ENCODE results near the gene NPFF. TPM values are rescaled to one million over a fixed set of nuclear protein-coding genes. Genes with fewer than 3 reads are reported as not detected.
A peak's percentile ranks its signal among the peaks of the same experiment; 100 is the strongest.

The NPFF gene
- total and polyA plus RNA-seq, 2 donors: not detected

GRCh38 chr12:53496752-53497032, 10.6 kb downstream of the NPFF start:
- WGBS: 73% methylated on average over 1 of the region's 1 CpG
- no peaks in the 10 kb centered on the region for H3K36me3 ChIP-seq (ENCODE audit: insufficient read depth)
- H3K4me1 ChIP-seq (ENCODE audit: insufficient read depth): no peaks in the 10 kb centered on the region
- DNase-seq (ENCODE audit: extremely low spot score): no peak
- peak overlapping the region; percentile 41 for H3K27ac ChIP-seq (ENCODE audit: low read depth)
- H3K4me3 ChIP-seq (ENCODE audit: low read depth, low read length): no peak overlapping the region

GRCh38 chr12:53495903-53496751, 11.2 kb downstream of the NPFF start:
- DNase-seq (ENCODE audit: extremely low spot score): no peak
- Histone ChIP-seq H3K36me3 (ENCODE audit: insufficient read depth) (no peaks in the 10 kb centered on the region), H3K27ac (ENCODE audit: low read depth) (no peak overlapping the region), H3K4me3 (ENCODE audit: low read depth, low read length) (no peak overlapping the region), H3K4me1 (ENCODE audit: insufficient read depth) (no peaks in the 10 kb centered on the region)
- 30% methylated on average over 5 of the region's 5 CpGs for WGBS

- no peak for DNase-seq (ENCODE audit: extremely low spot score)
- no peaks in the 10 kb centered on the region for H3K4me1 ChIP-seq (ENCODE audit: insufficient read depth)
- 29% methylated on average over 11 of the region's 11 CpGs for WGBS
These were observed 13.5 kb downstream of the NPFF start for GRCh38 chr12:53493610-53494391.

GRCh38 chr12:53492830-53493609, 14.3 kb downstream of the NPFF start:
- DNase-seq (ENCODE audit: extremely low spot score): peak; percentile 82
- H3K36me3 ChIP-seq (ENCODE audit: insufficient read depth): no peaks in the 10 kb centered on the region
- no peaks in the 10 kb centered on the region for H3K4me1 ChIP-seq (ENCODE audit: insufficient read depth)
- peak overlapping the region; percentile 86 for H3K27ac ChIP-seq (ENCODE audit: low read depth)
- H3K4me3 ChIP-seq (ENCODE audit: low read depth, low read length): peak overlapping the region; percentile 57
- 1% methylated on average over 52 of the region's 52 CpGs for WGBS

More at GRCh38 chr12:53493610-53494391, 13.5 kb downstream of the NPFF start:
- Histone ChIP-seq H3K4me3 (ENCODE audit: low read depth, low read length) (peak overlapping the region; percentile 57), H3K27ac (ENCODE audit: low read depth) (peak overlapping the region; percentile 57), H3K36me3 (ENCODE audit: insufficient read depth) (no peaks in the 10 kb centered on the region)

GRCh38 chr12:53492188-53492587, 15.1 kb downstream of the NPFF start:
- Histone ChIP-seq H3K36me3 (ENCODE audit: insufficient read depth) (no peaks in the 10 kb centered on the region), H3K27ac (ENCODE audit: low read depth) (no peak overlapping the region), H3K4me3 (ENCODE audit: low read depth, low read length) (peak overlapping the region; percentile 57), H3K4me1 (ENCODE audit: insufficient read depth) (no peaks in the 10 kb centered on the region)
- no peak for DNase-seq (ENCODE audit: extremely low spot score)
- WGBS: 33% methylated on average over 20 of the region's 20 CpGs

- Histone ChIP-seq H3K36me3 (ENCODE audit: insufficient read depth) (peaks cover 2% of the 10 kb centered on the region), H3K4me1 (ENCODE audit: insufficient read depth) (no peaks in the 10 kb centered on the region), H3K4me3 (ENCODE audit: low read depth, low read length) (no peak overlapping the region), H3K27ac (ENCODE audit: low read depth) (no peak overlapping the region)
- DNase-seq (ENCODE audit: extremely low spot score): no peak
- WGBS: 91% methylated on average over 5 of the region's 5 CpGs
These were observed 17.9 kb downstream of the NPFF start for GRCh38 chr12:53489242-53489864.

GRCh38 chr12:53486736-53487487, 20.4 kb downstream of the NPFF start:
- Histone ChIP-seq H3K4me3 (ENCODE audit: low read depth, low read length) (no peak overlapping the region), H3K27ac (ENCODE audit: low read depth) (no peak overlapping the region), H3K4me1 (ENCODE audit: insufficient read depth) (no peaks in the 10 kb centered on the region), H3K36me3 (ENCODE audit: insufficient read depth) (peaks cover 11% of the 10 kb centered on the region)
- 82% methylated on average over 17 of the region's 17 CpGs for WGBS
- DNase-seq (ENCODE audit: extremely low spot score): no peak

GRCh38 chr12:53485955-53486735, 21.1 kb downstream of the NPFF start:
- Histone ChIP-seq H3K36me3 (ENCODE audit: insufficient read depth) (peaks cover 11% of the 10 kb centered on the region), H3K4me3 (ENCODE audit: low read depth, low read length) (no peak overlapping the region), H3K27ac (ENCODE audit: low read depth) (no peak overlapping the region), H3K4me1 (ENCODE audit: insufficient read depth) (no peaks in the 10 kb centered on the region)
- no peak for DNase-seq (ENCODE audit: extremely low spot score)
- 95% methylated on average over 10 of the region's 10 CpGs for WGBS

- no peaks in the 10 kb centered on the region for H3K4me1 ChIP-seq (ENCODE audit: insufficient read depth)
- 83% methylated on average over 10 of the region's 10 CpGs for WGBS
- no peak for DNase-seq (ENCODE audit: extremely low spot score)
- no peak overlapping the region for H3K4me3 ChIP-seq (ENCODE audit: low read depth, low read length)
- no peak overlapping the region for H3K27ac ChIP-seq (ENCODE audit: low read depth)
- peaks cover 14% of the 10 kb centered on the region for H3K36me3 ChIP-seq (ENCODE audit: insufficient read depth)
These were observed 22.4 kb downstream of the NPFF start for GRCh38 chr12:53484686-53485575.

GRCh38 chr12:53483979-53484377, 23.3 kb downstream of the NPFF start:
- no peak for DNase-seq (ENCODE audit: extremely low spot score)
- WGBS: 88% methylated on average over 4 of the region's 4 CpGs
- Histone ChIP-seq H3K36me3 (ENCODE audit: insufficient read depth) (peaks cover 14% of the 10 kb centered on the region), H3K4me3 (ENCODE audit: low read depth, low read length) (no peak overlapping the region), H3K4me1 (ENCODE audit: insufficient read depth) (no peaks in the 10 kb centered on the region), H3K27ac (ENCODE audit: low read depth) (no peak overlapping the region)

GRCh38 chr12:53483225-53483978, 23.9 kb downstream of the NPFF start:
- Histone ChIP-seq H3K36me3 (ENCODE audit: insufficient read depth) (peaks cover 14% of the 10 kb centered on the region), H3K27ac (ENCODE audit: low read depth) (no peak overlapping the region), H3K4me3 (ENCODE audit: low read depth, low read length) (no peak overlapping the region), H3K4me1 (ENCODE audit: insufficient read depth) (no peaks in the 10 kb centered on the region)
- 74% methylated on average over 9 of the region's 9 CpGs for WGBS
- no peak for DNase-seq (ENCODE audit: extremely low spot score)
